NCI-H2081 (cell line): ENCODE data around the gene PPP3CA.

Experiments used
- DNase-seq, 2 experiments: peaks; one replicate each; lab custom pipeline; 2025; lab: John Stamatoyannopoulos, UW

The PPP3CA gene

DNA sequence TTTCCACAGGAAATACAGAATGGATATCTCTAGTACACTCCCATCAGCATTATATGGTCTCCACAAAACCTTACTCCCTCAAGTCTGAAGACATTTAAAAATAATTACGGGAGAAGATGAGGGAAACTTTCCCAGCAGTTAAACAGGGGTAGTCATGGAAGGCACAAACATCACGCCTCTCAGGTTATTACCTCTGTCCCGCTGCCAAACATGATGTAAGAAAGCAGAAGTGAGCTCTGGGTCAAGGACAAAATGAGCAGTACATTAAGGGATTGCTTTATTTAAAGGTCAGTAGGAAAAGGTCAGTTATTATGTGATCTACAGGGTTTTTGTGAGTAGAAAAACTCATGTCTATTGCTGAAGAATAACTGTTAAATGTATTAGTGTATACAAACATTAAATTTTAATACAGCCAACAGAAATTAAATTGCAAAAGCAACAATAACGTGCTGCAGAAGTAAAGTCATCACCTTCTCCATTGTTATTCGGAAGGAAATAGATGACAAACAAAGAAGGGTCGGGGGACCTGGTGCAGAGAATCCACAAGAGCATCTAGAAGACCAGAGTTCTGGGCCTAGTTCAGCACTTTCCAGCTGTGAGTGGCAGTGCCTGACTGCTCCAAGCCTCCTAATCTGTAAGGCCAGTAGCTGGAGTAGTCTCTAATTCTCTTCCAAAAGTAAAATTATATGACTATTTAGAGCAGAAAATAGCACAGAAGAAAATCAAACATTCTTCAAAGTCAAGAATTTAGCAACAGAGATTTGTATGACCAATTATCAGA is 171.2 kb downstream of the PPP3CA start:
- DNase-seq: no peak

DNA sequence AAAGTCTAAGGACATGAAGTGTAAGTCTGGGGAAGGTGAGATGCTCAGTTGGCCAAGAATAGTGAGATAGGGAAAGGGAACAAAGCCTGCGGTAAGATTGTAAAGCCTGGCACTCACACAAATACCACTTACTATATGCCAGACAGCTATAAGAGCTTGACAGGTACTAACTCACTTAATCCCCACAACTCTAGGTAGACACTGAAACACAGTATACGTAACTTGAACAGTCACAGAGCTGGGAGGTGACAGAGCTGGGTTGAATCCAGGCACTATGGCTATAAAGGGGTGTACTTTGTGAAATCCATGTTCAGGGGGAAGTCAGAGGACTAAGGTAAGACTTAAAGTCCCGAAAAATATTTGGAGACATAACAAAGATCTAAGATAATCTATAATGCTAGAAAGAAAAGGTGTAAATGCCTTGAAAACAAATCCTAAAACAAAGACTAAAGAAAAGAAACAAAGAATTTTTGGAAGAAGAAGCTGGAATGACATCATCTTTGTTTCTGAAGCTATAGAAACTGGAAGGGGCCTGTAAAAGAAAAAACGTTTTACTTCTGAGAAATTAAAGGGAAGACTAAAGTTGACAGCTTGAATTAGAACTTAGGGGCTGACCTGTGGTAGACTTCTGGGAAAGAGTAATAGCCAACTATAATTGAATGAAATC is 172.5 kb downstream of the PPP3CA start:
- DNase-seq: no peak

DNA sequence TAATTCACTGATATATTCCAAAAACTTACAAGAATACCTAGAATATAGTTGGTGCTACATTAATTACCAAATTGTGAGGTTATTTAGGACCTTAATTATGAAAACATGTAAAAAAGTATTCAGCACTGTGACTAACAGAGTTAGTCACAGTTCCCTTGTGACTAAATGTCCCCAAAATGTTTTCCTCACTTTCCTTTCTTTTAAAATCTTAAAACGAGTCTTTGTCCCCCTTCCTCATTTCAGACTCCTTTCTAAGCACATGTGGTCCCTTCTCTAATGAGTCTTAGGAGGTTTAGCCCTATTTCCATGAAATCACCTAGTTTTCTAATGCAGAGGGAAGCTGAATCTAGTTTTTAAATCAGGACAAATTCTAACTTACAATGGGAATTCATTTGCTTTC is 175.0 kb downstream of the PPP3CA start:
- DNase-seq: no peak

DNA sequence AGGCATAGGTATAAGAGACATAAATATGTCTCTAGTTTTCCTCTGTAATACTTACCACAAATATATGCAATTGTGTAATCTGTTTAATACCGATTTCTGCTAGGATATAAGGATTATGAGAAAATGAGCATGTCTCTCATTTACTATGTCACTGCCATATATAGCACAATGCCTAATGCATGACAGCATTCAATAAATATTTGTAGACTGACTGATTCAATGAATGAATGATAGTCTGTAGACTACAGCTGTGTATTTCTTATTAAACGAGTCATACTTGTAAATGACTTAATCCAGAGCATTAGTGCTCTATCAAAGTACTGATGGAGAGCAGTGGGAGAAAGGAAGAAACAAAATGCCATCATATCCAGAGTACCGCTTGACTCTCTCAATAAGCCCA is 175.6 kb downstream of the PPP3CA start:
- DNase-seq: no peak

DNA sequence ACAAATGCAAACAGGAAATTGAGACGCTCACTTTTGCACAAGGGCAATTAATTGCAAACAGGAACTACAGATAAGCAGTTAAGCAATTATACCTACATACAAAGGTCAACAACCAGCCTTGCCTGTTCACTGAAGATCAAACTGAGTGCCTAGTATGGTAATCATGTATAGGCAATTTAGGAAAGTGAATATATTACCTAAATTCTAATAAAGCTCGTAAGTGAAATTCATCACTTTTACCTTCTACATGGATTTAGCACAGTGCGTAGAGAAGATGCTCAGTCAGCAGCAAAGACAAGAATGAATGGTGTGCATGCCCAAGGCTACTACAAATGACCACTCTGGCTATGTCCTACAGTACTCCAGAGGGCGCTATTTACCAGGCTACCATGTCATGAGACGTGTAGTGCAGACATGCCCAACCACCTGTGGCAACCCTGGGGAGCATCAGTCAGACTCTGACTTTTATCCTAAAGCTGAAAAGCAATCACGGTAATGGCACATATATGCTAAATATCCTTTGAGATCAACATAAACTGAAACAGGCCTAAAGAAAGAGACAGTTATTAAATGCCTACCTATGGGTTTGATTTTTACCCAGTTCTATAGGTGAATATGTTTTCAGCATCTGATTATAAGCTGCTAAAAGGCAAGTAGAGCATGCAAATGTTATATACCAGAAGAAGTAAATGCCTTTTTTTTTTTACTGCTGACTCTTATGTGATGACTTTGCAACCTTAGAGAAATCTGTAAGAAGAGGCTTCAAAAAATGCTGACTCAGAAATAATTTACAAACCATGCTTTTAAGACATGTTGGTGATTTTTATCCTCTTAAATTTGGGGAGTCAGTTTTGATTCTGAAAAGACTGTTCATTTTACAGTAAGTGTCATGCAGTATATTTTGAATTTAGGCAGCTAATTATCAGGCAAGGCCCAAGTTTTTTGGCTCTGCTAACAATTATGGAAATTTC is 178.0 kb downstream of the PPP3CA start:
- peak; percentile 74 to 83 for DNase-seq

DNA sequence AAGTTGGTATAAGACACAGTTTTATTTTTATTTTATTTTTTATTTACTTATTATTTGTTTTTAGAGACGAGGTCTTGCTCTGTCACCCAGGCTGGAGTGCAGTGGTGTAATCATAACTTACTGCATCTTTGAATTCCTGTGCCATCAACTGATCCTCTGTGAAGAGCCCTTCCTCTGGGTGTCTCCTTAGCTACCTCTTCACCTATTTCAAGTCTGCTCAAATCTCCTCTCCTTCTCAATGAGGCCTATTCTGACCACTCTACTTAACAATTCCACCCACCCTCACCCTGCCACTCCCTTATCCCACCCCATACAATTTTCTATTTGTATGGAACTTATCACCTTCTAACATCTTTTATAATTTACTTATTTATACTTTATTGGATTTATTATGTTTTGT is 183.4 kb downstream of the PPP3CA start:
- DNase-seq: no peak

DNA sequence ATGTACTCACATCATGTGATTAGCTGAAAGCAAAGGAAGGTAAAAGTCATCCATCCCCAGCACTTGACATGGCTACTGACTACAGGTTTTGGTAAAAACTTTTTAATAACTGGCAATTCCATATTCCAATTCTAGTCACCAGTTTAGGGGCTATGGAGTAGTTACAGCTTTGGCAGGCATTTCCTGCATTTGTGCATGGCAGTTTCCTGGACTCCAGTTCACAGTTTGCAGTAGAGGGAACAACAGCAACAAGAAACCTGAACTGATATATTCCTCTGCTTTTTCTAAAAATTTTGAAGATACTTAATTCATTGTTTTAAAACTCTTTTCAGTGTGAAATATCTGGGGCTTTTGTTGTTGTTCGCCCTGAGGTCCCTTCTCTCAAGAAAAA is 184.3 kb downstream of the PPP3CA start:
- DNase-seq: no peak

DNA sequence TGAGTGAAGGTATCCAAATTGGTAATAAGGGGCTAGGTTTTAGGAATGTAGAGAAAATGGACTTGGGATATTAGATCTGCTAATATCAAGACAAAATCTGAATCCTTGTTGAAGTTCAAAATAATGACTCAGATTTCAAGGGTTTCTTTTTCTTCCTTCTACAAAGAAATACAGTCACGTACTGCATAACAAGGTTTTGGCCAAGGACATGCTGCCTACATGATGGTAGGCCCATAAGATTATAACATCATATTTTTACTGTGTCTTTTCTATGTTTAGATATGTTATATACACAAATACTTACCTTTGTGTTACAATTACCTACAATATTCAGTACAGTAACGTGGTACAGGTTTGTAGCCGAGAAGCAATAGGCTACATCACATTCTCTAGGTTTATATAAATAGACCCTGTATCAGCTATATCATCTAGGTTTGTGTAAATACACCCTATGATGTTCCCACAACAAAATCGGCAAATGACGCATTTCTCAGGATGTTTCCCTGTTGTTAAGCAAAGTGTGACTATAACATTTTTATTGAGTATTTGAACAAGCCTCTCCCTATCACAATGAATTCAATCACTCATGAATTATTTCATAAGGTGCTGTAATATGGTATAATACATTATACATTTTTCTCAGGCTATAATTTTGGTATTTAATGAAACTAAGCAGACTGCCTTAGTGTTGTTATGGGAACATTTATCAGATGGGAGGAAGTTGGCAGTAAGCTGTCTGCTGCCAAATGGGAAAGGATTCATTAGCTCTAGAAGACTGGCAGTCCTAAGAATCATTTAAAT is 186.3 kb downstream of the PPP3CA start:
- DNase-seq: peak in 1 of 2 experiments; percentile 44

DNA sequence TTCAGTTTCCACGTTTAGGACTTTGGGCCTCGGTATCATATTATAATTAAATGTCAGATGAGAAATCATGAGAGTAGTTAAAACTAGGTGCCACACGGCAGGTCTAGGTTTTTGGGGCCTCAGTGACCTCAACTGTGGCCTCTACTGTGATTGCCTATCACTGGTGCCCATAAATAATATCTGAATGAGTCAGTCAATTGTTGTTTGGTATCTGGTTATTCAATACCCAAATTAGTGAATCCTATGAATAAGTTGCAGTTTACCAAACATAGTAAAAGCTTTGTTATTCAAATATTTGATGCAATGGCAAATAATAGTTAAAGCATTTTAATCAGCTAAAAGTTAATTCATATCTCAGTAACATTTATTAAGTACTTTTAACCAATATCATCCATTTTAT is 188.8 kb downstream of the PPP3CA start:
- DNase-seq: no peak

DNA sequence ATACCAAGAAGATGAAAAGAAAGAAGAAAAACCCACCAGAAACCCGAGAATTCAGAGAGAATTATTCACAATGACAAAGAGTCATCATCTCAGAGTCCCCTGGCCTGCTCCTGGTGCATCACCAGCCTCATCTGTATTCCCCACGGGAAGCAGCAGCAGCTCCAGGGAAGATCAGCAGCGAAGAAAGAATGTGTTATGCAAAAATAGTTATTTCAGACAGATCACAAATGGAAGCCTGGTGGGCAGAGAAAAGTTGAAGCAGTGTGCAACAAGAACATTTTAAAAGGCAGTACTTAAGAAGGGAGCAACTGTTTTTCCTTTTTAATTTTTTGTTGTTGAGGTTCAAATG is 189.2 kb downstream of the PPP3CA start:
- no peak for DNase-seq

DNA sequence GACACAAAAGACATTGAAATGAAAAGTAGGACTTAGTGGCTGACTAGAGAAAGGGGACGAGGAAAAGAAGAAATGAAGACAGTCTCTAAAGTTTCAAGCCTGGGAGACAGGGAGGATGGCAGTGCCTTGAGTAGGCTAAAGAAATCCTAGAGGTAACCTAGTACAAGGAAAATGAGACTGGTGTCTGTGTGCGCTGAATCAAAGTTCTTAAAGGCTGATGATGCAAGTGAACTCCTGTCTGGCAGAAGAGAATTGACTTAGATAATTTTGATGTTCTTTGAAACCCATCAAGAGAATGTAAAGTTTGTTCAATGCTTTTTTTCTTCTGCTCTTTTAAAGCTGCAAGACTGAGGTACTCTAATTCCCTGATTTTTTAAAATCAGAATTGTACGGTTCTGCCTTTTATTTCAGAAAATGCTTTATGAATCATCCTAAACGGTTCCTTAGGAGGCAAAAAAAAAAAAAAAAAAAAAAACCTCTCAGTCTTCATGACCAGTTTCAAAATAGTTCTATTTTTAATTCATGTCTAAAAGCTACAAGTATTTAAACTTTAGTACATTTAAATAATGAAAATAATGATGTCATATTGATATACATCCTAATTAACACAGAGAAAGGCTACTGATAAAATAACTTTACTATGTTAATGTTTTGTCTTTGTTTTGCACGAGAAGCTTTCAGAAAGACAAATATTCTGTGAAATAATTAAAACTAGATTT is 189.8 kb downstream of the PPP3CA start:
- no peak for DNase-seq

DNA sequence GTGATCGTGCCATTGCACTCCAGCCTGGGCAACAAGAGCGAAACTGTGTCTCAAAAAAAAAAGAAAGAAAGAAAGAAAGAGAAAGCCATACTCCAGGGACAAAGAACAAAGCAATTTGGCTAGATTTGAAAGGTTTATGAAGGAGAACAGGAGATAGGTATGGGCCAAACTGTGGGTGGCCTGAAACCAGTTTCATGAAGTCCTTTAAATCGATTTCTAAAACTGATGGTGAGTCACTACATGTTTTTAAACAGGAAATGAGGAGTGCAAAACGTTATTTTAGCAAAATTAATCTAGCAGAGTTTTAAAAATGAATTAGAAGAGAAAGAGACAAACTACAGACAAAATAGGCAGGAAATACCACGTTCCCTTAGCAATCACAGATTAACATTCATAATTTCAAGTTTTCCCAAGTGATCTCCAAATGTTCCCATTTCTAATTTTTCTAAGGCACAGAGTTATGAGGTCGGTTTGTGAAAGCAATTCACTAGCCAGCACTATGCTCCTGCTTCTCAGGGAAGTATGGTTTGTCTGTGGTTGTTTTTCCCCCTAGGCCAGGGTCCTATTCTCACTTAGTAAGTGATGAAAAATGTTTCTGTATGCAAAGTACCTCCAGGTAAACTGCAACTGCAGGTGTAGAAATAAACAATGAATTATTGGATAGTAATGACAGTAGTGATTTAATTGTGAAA is 190.6 kb downstream of the PPP3CA start:
- DNase-seq: no peak

DNA sequence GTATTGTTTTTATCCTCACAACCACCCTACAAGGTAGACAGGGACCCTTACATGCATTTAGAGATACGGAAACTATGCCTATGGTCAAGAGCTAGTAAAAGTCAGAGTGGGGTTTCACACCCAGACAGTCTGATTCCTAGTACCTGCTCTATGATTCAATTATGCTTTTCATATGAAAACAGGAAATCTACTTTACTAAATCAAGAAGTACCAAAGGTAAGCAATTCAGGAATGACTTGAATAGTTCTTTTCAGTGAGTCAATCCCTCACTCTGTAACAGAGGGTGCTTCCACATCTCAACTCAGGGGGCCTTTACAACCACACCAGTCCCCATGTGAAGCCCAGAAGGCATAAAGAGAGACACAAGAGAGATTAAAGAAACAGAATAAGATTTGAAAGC is 191.4 kb downstream of the PPP3CA start:
- DNase-seq: no peak

DNA sequence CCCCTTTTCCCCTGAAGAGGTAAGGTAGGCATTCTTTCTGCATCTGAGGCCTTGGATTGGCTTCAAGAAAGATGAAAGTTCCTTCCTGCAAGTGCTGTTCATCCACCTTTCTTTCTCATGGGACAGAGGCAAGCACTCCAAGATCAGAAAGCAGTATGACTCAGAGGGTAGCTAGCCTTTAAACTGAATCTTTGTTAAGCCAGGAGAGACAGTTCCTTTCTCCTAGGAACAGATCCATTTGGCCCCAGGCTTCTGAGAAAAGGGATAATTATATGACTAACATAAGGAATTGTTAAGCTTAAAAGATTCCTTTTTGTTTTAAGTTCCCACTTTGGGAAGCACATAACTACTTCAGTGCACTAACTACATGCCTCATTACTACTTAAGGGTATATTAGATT is 192.0 kb downstream of the PPP3CA start:
- no peak for DNase-seq

DNA sequence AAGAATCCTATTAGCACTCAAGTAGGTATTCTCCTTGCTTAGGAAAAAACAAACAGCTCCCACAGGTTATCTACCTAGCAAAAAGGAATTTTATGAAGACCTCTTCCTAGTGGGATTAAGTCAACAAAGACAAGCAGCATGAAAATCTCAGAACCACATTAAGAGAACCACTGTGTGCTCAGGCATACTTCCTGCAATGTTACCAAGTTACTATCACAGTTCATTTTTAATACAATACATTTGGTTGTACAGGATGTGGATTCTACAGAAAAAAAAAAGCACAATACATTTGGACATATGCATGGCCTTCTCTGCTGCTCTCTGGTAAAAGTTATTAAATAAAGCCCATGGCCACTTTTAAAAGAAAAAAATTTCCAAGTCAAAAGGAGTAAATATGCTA is 193.7 kb downstream of the PPP3CA start:
- peak in 1 of 2 experiments; percentile 31 for DNase-seq

DNA sequence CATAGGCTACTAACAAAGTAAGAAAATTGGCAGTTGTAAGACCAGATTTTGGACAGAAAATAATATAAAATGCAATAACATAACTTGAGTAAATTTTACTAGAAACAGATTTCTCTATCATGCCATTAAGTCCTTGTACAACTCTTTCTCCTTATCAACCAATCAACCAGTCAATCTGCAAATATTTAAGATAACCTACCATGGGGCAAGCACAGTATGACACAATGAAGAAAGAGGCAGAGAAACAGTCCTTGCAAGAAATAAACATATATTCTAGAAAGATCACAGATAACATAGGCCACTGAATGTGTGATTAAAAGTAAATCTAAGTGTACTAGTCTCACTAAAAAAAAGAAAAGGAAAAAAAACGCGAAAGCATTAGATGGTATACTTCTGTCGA is 194.8 kb downstream of the PPP3CA start:
- no peak for DNase-seq

DNA sequence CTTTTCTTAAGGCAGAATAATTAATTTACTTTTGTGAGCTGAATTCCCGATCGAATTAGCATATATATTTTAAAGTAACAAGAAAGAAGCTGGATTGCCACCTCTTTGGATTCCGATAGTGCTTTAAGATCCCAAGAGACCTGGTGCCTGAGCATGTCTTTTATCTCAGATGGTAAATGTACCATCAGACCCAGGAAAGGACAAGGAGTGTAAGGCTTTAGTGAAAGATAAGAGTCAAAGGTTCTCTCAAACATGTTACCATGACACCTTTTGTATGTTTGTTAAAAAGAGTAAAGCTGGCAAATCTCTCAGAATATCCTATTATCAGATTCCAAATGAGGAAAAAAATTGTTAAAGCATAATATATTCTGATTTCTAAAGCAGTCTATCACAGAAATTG is 198.8 kb downstream of the PPP3CA start:
- no peak for DNase-seq

DNA sequence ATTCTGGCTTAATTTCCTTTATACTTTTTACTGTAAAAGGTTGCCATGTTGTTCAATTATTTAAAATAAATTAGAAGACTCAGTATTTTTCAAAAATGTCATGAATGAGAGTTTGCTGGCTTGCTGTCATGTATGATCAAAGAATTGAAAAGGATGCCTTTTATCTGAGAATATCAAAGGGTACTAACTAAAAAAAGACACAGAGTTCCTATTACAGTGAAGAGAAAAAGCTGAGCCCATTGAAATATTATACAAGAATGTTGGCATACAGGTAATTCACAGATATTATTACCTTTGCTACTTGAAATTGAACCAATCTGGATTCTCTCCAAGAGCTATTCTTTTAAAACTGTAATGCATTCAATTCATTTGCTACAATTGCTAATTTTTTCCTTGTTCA is 200.0 kb downstream of the PPP3CA start:
- no peak for DNase-seq

DNA sequence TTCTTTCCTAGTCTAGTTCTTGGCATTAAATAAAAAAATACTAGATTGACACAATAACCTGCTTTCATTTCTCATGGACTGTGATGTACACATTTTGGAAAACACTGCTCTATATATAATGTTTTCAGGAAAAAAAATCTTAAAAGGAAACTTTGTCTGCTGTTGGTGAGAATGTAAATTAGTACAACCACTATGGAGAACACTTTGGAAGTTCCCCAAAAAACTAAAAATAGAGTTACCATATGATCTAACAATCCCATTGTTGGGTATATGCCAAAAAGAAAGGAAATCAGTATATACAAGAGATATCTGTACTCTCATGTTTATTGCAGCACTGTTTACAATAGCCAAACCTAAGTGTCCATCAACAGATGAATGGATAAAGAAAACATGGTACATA is 202.3 kb downstream of the PPP3CA start:
- no peak for DNase-seq

DNA sequence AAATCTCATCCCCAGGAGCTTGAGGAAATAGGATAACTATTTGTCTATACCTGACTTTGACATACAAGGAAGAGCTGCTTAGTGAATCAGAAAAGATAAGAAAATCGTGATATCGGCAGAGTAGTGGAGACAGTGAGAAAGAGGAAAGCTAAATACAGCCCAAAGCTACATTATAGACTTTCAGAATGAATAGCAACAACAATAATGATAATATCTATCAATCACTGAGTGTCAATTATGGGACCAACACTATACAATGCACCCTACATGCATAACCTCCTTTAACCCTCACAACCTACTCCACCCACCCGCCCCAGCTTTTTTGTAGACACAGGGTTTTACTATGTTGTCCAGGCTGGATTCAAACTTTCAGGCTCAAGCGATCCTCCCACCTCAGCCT is 205.1 kb downstream of the PPP3CA start:
- DNase-seq: no peak

DNA sequence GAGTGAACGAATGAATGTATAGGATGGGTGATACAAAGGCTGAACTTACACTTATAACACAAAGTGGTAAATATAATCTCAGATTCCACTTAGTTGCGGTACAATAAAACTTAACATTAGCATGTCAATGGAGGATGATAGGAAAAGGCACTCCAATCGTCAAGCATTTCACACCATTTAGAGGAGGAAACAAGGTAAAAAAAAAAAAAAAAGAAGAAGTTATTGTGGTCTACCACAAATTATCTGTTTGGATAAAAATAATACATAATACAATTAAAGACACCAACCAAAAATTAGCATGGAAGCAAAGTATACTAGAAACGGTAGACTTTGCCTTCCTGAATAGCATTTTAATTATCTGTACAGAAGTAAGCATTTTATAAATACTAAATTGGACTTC is 205.5 kb downstream of the PPP3CA start:
- DNase-seq: no peak
